ENCODE measurements around the gene EGFL7. TPM values are rescaled to one million over a fixed set of nuclear protein-coding genes. Genes with fewer than 3 reads are reported as not detected.

The EGFL7 gene
- total RNA-seq, 4 donors from 2014 or later: 119 to 1,791 (median 307) TPM

DNA sequence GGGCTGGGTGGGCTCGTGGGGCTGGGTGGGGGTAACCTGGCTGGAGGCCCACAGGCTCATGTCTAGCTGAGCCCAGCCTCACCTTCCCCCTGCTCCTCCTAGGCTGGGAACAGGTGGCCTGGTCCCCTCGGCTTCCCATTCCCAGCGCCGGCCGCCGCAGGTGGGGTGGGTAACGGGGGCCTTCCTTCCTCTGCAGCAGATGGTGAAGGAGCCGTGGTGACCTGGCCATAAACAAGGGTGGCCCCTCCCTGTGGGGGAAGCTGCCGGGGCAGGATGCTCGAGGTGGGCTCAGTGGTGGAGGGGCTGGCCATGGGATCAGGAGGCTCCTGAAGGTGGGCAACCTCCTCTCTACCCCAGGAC lies 41.0 kb upstream of the EGFL7 start:
- intact Hi-C loops (cut with DNase I; ENCODE audit: low total_unique reads): loop anchor here (5.0 kb wide), 1 partner anchor 114 kb away; no protein-coding TSS in a partner anchor

DNA sequence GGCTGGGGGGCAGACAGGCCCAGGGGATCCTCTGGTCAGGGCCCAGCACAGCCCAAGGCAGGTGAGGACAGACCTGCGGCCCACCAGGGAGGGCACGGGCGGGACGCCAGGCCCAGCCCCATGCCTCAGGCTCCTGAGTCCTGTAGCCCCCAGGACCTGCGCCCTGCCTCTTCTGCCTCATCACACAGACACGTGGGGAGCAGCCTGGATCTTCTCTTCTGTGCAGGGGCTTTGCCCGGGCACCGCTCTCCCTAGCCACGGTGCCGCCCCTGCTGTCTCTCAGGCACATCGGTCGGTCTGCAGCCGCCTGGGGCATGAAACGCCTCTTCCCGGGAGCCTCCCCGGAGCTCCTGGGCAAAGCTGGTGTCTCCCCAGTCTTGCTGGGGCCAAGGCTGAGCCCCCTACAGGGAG lies 40.2 kb upstream of the EGFL7 start:
- no peaks in the 10 kb centered on the region for H3K36me3 ChIP-seq
- H3K4me3 ChIP-seq: no peak overlapping the region
- TF ChIP-seq, protein P1, sequence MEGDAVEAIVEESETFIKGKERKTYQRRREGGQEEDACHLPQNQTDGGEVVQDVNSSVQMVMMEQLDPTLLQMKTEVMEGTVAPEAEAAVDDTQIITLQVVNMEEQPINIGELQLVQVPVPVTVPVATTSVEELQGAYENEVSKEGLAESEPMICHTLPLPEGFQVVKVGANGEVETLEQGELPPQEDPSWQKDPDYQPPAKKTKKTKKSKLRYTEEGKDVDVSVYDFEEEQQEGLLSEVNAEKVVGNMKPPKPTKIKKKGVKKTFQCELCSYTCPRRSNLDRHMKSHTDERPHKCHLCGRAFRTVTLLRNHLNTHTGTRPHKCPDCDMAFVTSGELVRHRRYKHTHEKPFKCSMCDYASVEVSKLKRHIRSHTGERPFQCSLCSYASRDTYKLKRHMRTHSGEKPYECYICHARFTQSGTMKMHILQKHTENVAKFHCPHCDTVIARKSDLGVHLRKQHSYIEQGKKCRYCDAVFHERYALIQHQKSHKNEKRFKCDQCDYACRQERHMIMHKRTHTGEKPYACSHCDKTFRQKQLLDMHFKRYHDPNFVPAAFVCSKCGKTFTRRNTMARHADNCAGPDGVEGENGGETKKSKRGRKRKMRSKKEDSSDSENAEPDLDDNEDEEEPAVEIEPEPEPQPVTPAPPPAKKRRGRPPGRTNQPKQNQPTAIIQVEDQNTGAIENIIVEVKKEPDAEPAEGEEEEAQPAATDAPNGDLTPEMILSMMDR (IDR thresholded peaks at IDR 0.05): no peak
- no peak overlapping the region for H3K27ac ChIP-seq
- DNase-seq: no peak
- H3K4me1 ChIP-seq: peaks cover 0 to 6% of the 10 kb centered on the region in 2 donors
- intact Hi-C loops (cut with DNase I; ENCODE audit: low total_unique reads): loop anchor here (5.0 kb wide), 1 partner anchor 115 kb away; no protein-coding TSS in a partner anchor
- H3K9me3 ChIP-seq: no peaks in the 10 kb centered on the region
- H3K27me3 ChIP-seq: no peaks in the 10 kb centered on the region

More for the DNA sequence above, 41.0 kb upstream of the EGFL7 start:
- no peaks in the 10 kb centered on the region for H3K9me3 ChIP-seq
- H3K27me3 ChIP-seq: no peaks in the 10 kb centered on the region
- no peak overlapping the region for H3K27ac ChIP-seq
- DNase-seq: no peak
- H3K4me1 ChIP-seq: peaks cover 0 to 6% of the 10 kb centered on the region in 2 donors
- no peak for TF ChIP-seq POLR2A (IDR thresholded peaks at IDR 0.05)
- TF ChIP-seq, protein P1 (IDR thresholded peaks at IDR 0.05): no peak
- H3K4me3 ChIP-seq: no peak overlapping the region
- no peaks in the 10 kb centered on the region for H3K36me3 ChIP-seq

DNA sequence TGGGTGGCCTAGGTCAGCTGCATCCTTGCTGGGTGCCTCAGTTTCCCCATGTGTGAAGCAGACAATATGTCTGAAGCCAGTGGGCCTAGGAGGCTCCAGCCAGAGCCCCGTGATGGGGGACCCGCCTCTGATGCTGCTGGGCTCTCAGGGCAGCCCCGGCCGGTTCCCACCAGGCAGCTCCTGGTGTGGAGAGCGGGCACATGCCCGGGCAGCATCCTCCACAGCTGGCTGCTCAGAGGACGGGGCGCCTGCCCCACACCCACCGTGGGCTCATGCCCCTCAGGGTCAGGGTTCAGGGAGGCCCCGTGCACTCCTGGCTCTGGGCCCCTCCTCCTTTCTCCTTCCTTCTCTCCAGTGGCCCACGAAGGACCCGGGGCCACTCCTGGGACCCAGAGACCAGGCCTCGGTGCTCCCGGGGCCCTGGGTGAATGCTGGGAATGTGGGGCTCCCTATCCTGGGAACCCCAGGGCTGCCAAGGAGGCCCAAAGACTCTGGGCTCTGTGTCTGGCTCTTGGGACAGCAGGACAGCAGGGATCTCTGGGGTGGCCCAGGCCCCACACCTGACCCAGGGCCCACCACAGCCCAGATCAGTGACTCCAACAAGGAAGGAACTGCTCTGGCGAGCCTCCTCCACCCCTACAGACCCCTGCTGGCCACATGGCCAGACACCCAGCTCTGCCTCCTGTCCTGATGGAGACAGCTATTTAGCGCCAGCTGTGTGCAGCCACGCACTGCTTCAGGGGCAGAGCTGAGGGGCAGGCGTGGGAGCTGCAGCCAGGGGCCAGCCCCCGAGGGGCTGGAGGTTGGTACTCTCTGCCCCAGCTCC lies 39.5 kb upstream of the EGFL7 start:
- Histone ChIP-seq H3K36me3 (no peaks in the 10 kb centered on the region), H3K4me3 (no peak overlapping the region), H3K27me3 (no peaks in the 10 kb centered on the region), H3K4me1 (peaks cover 0 to 6% of the 10 kb centered on the region in 2 donors), H3K9me3 (no peaks in the 10 kb centered on the region), H3K27ac (no peak overlapping the region)
- intact Hi-C loops (cut with DNase I; ENCODE audit: low total_unique reads): loop anchor here (5.0 kb wide), 1 partner anchor 116 kb away; no protein-coding TSS in a partner anchor
- no peak for DNase-seq
- TF ChIP-seq, protein P1 (IDR thresholded peaks at IDR 0.05): no peak
- no peak for TF ChIP-seq POLR2A (IDR thresholded peaks at IDR 0.05)

DNA sequence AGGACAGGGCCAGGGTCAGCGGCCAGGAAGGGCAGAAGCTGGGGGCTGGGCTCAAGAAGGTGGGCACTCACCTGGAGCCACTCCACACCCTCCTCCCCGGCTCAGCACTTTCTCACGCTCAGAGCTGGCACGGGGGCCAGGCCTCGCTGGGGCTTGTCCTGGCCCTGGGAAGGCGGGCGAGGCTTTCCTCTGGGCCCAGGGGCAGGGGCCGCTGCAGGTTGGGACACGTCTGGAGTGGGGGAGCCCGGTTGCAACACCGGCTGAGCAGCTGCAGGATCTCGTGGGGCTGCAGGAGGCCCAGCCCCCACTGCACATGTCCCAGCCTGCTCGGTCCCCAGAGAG lies 38.9 kb upstream of the EGFL7 start:
- intact Hi-C loops (cut with DNase I; ENCODE audit: low total_unique reads): loop anchor here (5.0 kb wide), 1 partner anchor 117 kb away; no protein-coding TSS in a partner anchor
- Histone ChIP-seq H3K27ac (no peak overlapping the region), H3K4me3 (no peak overlapping the region), H3K27me3 (no peaks in the 10 kb centered on the region), H3K4me1 (peaks cover 0 to 6% of the 10 kb centered on the region in 2 donors), H3K36me3 (no peaks in the 10 kb centered on the region), H3K9me3 (no peaks in the 10 kb centered on the region)
- DNase-seq: no peak
- no peak for TF ChIP-seq POLR2A (IDR thresholded peaks at IDR 0.05)
- TF ChIP-seq, protein P1 (IDR thresholded peaks at IDR 0.05): no peak

DNA sequence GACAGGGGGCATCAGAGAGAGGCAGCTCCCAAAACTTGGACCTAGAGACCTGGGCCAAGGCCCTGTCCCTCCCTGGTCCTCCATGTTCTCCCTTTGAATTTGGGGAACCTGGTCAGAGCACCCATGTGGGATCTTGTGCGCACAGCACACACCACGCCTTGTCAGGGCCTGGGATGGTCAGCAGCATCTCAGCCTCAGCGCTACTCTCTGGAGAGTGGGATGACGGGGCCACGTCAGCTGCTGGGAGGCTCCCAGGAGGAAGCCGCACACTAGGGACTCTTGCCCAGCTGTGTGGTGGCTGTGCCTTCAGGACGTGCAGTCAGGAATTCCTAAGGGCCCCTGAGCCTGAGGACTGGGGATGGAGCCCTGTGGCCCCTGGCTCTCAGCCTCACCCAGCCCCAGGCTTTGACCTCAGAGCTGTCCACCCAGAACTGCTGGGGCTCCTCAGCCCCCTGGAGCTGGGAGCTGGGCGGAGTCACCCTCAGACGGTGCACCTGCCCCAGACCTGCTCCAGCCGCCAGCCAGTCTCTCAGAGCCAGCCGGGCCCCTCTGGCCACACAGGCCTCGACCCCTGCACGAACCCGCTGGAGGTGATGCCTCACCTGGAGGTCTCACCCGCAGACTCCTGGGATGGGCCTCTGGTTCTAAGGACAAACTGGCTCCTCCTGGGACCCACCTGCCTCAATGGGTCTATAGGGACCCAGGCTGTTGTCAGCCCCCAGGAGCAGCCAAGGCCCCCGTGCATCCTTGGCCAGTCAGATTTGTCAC lies 38.3 kb upstream of the EGFL7 start:
- no peak for DNase-seq
- TF ChIP-seq POLR2A (IDR thresholded peaks at IDR 0.05): no peak
- TF ChIP-seq, protein P1 (IDR thresholded peaks at IDR 0.05): no peak
- Histone ChIP-seq H3K4me1 (peaks cover 0 to 6% of the 10 kb centered on the region in 2 donors), H3K27me3 (no peaks in the 10 kb centered on the region), H3K36me3 (no peaks in the 10 kb centered on the region), H3K27ac (no peak overlapping the region), H3K4me3 (no peak overlapping the region), H3K9me3 (no peaks in the 10 kb centered on the region)
- intact Hi-C loops (cut with DNase I; ENCODE audit: low total_unique reads): loop anchor here (5.0 kb wide), 1 partner anchor 117 kb away; no protein-coding TSS in a partner anchor

Measured in uterus (tissue), 4 donors.